Left forelimb (tissue), 1 donor: Measurements from ENCODE around the gene TTC33.

Experiments used
- DNase-seq: peaks from one replicate; pipeline ENCODE4 v3.0.0-alpha.2; 2018; ENCODE audit warnings: low spot score

Gene TTC33

DNA sequence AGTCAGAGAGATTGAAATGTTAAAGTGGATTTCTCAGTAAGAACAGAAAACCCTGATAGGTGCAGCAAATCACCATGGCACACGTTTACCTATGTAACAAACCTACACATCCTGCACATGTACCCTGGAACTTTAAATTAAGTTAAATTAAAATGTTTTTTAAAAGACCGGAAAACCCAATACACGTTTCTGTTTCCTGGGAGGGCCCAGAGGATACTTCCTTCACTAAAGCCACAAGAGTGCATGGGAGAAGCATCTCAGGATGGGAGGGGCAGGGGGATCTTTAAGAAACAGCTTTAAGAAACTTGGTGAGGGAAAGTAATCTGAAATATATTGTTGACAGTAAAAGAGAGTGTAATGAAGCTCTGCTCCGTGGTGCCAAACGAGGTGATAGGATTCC lies 240.8 kb downstream of the TTC33 start:
- no peak for DNase-seq

DNA sequence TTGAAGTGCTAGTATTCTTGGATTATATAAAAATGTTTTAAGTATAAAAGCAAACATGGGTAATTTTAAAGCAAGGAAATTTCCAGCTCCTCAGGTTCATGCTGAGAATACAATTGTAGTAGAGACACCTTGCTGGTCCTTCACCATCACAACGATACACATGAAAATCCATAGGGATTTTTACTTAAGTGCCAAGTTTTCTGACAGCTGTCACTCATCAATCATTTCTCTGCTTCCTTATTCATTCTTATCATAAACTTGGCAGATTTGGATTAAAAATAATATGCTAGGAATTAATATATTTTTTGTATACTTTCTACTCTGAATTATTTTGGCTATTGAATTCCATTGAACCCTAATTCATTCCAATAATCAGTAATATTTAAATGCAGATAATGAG lies 244.0 kb downstream of the TTC33 start:
- no peak for DNase-seq

DNA sequence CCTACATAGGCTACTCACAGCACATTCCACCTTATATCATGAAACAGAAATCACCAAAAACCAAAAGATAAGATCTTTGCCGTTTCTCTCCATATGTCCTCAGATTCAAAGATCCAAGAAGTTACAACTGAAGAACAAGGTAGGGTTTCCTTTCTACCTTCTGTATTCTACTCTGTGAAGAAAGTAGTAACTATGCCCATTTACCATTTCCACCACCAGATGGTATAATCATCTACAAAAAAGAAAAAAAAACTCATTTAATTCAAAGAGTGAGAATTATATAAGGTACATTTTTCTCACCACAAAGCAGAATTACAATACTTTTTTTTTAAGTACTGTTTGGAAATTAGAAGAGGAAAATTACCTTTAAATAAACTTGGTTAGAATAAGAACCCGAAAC lies 248.7 kb downstream of the TTC33 start:
- DNase-seq = no peak

DNA sequence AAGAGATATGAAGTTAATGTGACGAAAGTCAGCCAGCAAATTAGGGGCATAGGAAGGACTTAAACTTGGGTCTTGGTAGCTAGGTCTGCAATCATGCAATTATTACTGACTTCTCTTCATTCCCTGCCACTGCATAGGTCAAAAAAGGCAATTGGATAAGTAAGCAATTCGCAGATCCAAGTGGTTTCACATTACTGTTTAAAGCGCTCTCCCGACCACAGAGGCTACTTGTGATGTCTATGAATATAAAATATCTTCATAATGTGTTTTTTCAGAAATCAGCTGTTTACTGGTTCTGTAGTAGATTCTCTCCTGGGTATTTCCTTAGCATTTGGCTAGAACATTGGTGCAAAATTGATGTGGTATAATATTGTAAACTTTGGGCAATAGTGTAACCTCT lies 250.7 kb downstream of the TTC33 start:
- DNase-seq = no peak

DNA sequence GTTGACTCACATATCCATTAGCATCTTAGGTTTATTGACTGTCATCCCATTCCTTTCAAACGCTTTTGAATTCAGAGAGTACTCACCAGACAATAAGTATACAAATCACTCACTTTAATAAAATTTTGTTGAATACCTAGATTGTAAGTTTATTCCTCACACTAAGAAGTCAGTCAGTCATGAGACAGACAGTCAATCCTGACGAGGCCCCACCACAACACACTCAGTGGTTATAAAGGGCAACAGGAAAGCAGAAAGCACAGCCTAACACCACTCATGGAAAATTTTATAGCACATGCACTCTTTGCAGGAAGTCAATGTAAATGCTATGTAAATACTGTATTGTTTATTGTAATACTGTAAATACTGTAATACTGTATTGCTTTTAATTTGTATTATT lies 252.3 kb downstream of the TTC33 start:
- no peak for DNase-seq

DNA sequence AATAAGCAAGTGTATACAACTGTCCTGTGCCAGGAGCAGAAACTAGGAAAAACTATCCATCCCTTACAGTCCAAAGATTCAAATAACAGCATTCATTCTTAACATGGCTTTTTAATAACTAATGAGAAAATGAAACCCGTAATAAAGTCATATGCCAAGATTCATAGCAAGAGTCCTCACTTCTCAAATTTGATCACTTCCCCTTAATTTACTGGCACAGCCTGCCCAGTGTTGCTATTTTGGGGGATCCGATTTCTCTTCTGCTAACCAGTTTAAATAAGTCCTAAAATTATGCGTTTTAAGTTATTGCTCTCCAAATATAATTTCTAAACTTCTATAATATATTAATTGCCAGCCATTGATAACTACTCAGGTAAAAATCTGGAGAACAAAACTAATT lies 253.0 kb downstream of the TTC33 start:
- DNase-seq = no peak

DNA sequence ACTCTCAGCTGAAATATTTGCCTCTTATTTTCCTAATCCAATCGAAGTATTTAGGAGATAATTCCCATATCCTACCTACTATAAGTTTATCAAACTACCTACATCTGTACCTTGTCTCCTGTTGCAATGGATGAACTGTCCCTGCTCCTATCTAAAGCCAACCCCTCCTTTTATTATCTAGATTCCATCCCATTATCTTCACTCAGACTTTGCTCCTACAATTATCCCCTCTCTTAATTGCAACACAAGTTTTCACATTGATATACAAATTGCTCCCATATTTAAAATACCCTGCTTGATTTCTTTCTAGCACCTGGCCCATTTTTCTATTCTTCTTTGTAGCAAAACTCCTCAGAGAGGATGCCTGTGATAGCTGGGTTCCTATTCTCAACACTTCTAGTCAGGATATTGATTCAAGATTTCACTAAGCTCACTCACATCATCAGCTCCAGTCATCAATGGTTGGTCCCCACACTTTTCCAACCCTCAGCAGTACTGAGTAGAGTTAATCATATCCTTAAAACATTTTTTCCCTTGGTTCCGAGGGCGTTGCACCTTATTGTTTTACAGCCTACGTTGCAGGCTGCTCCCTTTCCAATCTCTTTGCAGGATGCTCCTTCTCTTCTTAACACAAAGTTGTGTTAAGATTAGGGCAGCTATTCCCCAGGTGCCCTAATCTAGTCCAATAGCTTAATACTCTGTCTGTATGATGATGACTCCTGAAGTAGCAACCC lies 253.9 kb downstream of the TTC33 start:
- no peak for DNase-seq

DNA sequence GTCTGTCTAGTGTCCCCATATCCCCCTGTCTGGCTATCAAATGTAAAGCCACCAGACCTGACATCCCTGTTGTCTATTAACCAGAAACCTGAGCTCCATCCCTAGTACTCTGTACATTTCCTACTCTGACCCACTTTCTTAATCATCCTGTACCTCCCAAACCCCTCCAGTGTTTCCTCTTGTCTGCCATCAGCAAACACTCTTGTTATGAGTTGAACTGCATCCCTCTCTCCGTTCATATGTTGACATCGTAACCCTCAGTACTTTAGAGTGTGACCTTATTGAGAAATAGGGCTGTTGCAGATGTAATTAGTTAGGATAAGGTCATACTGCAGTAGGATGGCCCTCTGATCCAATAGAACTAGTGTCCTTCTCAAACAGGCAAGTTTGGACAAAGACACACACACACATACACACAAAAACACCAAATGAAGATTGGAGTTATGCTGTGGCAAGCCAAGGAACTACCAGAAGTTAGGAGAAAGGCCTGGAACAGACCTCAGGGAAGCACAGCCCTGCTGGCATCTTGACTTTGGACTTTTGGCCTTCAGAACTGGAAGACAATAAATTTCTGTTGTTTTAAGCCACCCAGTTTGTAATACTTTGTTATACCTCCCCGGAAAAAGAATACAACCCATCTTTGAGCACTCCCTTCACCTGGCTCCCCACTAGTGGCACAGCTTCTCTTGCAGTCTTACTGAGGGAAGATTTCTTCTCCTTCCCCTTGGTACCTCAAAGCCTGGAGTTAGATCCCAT lies 256.1 kb downstream of the TTC33 start:
- DNase-seq = no peak

DNA sequence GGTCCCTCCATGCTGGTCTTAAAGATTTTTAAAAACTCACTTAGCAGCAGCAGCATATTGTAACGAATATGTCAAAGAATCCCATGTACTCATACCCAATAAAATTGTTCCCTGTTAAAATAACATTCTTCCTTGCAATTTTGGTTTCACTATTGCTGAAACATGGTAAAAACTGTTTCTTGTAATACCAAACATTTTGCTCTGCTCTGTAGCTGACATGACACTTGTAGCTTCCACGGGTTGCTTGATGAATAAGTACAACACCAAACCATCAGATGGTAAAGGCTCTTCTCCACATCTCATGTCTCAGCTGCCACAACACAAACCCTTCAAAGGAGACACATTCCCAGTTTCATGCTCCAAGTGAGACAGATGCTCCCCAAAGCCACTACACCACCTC lies 256.8 kb downstream of the TTC33 start:
- no peak for DNase-seq

DNA sequence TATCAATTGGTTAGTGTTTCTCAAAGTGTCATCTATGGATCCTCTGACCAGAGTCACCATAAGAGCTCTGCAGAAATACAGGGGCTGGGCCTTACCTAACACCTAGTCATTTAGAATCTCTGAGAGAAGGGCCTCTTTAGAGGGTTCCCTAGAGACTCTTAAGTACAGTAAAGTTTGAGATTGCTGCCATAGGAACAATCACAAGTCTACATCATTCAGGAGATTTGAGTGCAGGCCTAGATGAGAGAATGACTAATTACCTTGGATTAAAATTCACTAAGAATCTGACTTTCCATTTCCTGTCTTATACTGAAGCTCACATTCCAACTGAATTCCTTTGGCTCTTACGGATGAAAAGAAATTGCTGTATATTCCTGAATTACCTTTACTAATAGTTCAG lies 258.2 kb downstream of the TTC33 start:
- DNase-seq = no peak

DNA sequence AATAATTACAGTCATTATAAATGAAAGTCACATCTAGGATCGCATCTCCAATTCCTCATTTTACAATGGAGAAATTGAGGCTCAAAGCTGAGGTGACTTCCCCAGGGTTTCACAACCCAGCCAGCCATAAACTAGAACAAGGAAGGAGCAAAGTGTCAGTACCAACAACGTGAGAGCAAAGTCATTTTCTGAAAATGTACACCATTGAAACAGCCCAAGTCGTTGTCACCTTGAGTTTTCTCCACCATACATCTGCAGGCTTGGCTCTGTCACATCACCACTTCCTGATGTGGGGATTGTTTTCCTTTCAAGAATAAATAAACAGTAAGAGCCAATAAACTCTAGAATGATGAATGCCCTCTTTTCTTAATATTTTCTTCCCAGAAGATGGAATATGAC lies 260.5 kb downstream of the TTC33 start:
- DNase-seq = no peak

DNA sequence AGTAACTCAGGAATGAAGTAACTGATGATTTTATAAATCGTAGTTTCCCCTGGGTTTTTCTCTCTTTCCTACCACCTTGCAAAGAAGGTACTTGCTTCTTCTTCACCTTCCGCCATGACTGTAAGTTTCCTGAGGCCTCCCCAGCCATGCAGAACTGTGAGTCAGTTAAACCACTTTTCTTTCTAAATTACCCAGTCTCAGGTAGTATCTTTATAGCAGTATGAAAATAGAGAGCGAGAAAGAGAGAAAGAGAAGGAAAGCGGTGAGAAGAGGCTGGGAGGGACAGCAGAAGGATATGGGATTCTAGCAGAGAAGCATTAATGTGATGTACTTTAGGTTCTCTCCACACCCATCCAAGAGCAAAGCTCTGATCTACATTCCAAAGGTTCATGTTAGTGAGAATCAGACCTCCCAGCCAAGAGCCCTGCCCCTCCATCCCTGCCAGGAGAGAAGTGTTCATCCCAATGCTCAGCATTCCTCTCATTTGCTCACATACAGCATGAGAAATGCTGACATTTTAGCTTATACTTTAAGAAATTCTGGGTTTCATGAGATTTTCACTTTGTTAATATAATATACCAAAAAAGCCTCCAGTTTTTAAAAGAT lies 261.0 kb downstream of the TTC33 start:
- DNase-seq = no peak

DNA sequence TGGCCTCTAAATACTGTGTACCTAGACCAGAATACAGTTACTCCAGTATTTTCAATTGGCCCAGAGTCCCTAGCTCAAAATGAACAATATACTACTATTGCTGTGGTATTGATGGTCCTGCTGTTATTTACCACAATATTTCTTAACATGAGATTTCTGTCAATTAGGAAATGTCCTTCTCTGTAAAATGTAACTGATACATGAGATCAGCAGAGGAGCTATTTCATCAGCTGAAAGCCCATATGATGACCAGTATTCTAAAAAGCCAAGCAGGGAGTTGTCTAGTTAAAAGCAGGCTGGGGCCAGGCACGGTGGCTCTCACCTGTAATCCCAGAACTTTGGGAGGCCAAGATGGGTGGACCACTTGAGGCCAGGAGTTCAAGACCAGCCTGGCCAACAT lies 263.7 kb downstream of the TTC33 start:
- no peak for DNase-seq

DNA sequence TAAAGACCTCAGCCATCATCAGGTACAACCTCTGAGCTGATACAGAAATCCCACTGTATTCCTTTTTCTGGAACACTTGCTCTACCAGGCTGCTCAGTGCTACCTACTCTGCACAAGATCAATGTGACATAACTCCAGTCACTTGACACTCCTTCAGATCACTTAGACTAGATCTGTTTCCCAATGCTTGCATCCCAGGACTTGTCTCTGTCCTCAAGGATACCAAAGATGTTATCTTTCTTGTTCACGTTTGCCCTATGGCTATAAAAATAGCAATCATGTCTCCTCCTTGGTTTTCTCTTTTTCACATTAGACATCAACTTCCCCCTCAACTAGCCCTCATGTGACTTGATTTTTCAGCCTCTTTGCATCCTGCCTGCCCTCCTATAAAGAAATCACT lies 264.1 kb downstream of the TTC33 start:
- DNase-seq = no peak

DNA sequence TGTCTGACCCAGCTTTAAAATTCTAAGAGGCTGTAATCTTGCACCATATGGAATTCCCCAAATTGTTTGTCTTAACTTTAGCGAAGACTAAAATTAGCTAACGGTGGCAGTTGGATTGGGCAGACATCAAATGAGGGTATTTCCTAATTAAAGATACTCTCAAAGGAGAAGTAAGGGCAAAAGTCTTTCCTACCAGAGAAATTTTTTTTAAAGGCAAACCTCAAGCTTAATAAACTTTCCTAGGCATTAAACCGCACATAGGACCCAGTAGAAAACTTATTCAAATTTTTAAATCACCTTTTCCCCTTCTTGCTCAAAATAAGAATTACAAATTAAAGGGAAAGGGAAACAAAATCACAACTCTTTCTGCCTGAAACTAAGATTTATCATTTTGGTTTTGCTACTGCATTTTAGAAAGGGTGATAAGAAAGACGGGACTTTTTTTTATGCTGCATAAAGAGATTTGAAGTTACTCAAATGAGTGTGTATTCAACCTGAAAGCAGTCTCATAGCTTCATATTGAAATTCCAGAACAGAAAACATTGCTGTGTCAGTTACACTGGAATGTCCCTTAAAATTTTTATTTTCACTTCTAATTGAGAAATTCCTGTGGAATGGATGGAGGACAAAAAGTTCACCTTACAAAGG lies 265.2 kb downstream of the TTC33 start:
- no peak for DNase-seq

DNA sequence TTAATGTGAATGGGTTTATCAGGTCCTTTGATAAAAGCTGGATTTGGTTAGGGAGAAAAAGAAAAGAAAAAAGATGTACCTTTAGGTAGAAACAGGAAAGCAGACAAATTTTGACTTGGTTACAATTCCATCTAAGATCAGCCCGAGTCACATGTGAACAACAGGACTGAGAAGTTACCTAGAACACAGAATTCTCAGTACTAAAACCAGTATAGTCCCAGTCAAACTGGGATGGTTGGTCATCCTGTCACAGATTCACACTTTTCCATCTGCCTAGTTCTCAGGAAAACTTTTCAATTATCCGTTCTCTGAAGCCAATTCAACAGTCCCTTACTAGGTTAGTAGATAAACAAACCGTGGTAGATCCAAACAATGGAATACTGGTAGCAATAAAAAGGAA lies 266.3 kb downstream of the TTC33 start:
- no peak for DNase-seq

DNA sequence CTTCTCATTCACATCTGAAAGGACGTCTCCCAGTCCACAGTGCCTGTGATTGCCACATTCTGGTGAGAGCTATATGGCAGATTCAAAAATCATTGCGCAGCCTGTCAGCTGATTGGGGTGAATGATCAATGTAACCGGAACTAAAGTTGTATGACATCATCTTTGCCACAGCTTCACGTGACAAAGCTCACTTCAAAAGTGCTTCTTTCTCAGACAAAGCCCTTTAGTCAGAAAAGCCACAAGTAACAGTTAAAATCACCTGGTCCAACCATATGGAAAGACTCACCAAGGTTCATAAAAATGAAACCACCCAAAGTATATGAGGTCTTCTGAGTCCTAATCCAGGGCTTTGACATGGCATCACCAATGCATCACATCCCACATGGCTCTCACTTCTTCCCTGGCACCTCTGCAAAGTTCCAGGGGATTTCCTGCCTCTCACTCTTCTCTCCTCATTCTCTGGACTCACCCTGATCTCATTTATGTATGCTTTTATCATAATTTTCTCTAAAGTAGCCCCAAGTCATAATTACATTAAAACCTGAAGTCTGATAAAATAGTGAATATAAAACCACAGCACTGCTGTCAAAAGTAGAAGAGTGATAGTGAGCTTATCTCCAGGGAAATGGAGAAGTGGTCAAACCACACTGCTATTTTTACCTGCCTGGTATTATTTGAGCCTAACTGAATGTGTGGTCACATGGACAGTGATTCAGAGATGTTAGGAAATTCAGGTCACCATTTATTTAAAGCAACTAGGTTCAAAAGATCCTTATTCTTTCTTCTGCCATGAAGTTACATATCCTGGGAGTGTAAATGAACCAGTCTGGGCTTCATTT lies 269.1 kb downstream of the TTC33 start:
- DNase-seq = no peak

DNA sequence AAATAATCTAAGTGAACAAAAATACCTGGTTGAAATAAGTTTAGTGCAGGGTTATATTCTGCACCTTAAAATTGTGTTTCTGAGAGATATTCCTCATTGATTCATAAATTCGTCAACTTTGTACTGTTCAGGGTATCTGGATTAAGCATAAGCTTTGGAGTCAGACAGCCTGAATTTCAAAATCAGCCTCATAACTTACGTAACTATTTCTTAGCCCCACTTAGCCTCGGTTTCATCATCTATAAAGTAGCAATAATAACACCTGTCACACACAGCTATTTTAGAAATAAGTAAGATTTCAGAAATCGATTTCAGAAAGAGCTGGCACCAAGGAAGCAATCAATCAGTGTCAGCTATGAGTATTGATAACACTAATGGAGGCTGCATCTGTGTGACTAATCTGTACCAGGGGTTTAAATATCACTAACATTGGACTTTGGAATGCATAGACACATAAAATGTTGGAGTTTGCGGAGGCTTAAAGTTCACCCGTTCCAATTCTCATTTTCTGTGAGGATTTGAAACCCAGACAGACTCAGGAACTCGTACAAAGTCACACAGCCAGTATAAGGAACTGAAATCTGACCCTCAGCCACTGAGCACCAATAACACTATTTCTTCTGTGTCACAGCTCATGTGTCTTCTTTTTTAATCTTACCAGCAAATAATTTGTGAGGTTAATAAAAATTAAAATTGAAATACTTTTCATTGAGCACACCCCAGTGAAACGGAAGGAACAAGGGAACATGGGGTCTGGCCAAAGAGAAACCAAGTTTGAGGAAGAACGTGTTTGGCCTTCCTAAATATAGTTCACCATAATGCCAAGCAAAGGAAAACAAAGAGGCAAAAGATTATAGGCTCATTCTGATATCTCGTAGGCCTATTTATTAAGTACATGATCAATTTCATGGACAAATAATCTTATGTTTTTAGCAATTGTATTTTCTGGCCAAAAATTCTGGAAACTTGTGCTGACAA lies 270.5 kb downstream of the TTC33 start:
- DNase-seq = no peak

DNA sequence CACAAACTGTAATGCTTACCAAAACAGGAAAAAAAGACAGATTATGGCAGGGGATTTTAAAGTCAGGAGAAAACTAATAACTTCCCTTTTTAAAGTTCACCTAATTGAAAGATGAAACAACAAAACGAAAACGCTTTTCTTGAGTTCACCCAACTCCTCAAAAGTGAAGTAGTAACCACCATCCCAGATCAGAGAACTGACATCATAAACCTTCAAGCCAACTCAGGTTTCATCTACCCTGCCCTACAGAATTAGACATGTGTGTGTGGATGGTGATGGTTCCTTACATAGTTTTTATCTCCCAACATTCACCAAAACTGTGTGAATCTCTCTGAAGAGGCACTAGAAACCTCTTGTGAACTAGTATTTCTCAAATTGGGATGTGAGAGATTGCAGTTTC lies 271.3 kb downstream of the TTC33 start:
- DNase-seq = no peak

DNA sequence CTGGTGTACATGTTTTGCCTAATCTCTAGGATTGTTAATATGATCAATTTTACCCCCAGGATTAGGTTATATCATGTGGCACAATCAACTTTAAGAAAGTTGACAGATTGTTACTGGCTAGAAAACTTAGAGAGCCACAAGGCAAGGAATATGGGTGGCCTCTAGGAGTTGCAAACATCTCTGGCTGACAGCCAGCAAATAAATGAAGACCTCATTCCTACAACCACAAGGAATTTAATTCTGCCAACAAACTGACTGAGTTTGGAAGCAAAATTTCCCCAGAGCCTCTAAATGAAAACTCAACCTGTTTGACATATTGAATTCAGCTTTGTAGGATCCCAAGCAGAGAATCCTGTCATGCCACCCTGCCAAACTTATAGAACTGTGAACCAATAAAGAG lies 272.4 kb downstream of the TTC33 start:
- DNase-seq = no peak

DNA sequence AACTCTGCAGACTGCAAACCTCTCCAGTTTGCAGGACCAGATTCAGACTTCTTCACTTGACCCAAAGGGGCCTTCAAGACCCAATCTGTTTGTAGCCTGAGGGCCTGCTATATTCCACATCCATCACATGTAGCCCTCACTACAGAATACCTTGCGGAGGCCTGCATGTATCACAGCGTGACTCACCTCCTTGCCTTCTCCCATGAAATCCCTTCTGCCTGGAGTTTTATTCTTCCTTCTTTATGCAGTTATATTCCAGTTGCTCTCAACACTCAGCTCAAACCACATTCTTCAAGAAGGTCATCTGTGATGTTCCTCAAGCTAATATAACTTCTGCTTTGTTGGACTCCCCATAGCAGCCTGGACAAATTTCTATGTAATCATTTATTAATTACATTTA lies 274.5 kb downstream of the TTC33 start:
- DNase-seq = no peak
